Adrenal gland (tissue), 5 donors: ENCODE data around the gene IFIT1B.

Source experiments
- CTCF ChIP-seq, 6 experiments: fragments of 450-650 bp in 4 of 6; fragments of 200-600 bp in 2 of 6; sonication (generic) in 1 of 6; IDR thresholded peaks; 1 replicate in 5 of 6; 2 replicates in 1 of 6; pipeline versions ENCODE4 v1.5.1 to v1.8.0; 2016 to 2021; ENCODE audit warnings: antibody characterized with exemption in 6 of 6, mild to moderate bottlenecking in 2 of 6, moderate library complexity in 1 of 6
- POLR2A ChIP-seq, 2 donors: fragments of 450-650 bp; IDR thresholded peaks; one replicate each; pipeline ENCODE4 v1.6.1; 2017; ENCODE audit warnings: antibody characterized with exemption in 2 of 2, mild to moderate bottlenecking in 2 of 2, moderate library complexity in 1 of 2
- donor health status: DM: no; HTN: no; CAD: no.

DNA sequence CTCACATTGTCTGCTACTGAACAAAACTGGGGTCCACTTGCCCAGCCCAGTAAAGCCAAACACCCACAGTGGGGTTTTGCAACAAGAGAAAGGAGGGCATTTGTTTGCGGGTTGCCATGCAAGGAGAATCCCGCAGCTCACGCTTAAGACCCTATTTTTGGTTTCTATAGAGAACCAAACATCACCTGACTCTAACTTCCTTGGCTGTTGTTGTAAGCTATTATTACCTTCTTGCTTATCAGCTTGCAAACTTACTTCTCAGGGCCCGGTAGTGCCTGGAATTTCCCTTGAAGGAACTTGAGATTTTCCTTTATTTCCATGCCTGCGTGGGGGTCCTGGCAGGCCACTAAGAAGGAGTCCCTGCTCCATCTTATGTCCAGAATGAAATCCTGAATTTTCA, 29.4 kb upstream of the IFIT1B start:
- TF ChIP-seq CTCF (IDR thresholded peaks at IDR 0.05) (no peak), POLR2A (IDR thresholded peaks at IDR 0.05) (no peak)
